IMR-90 (cell line): ENCODE results near the gene PRLR. TPM values are rescaled to one million over a fixed set of nuclear protein-coding genes. Genes with fewer than 3 reads are reported as not detected.
A peak's percentile ranks its signal among the peaks of the same experiment; 100 is the strongest.

Experiments
- ATAC-seq: fragments of 200-7000 bp; cut with Tn5 transposase; 2 replicates; pipeline ENCODE4 v1.9.1; 2020; ENCODE audit warnings: low read depth, mild to moderate bottlenecking, moderate library complexity
- BruUV-seq: library from RNA; stranded (reverse); fragments of 400-500 nt; replicated peaks from 2 replicates; lab custom pipeline; 2021; lab: Mats Ljungman, UMichigan
- CTCF ChIA-PET: fragments of 300-600 bp; formaldehyde crosslinking; extraction: SDS; loops from one replicate; lab custom pipeline; 2021; ENCODE audit warnings: antibody characterized with exemption; lab: Yijun Ruan, JAX
- POLR2A ChIA-PET: fragments of 300-600 bp; sonication (Branson Sonifier 250); formaldehyde crosslinking; loops from one replicate; lab custom pipeline; 2022; ENCODE audit warnings: antibody characterized with exemption; ENCODE audit not compliant: unreplicated experiment; lab: Charles Lee
- DNase-seq: peaks from one replicate; pipeline ENCODE4 v3.0.0; 2013
- H2AFZ ChIP-seq: replicated peaks from 2 replicates; pipeline ENCODE3; 2013; ENCODE audit warnings: low read length, mild to moderate bottlenecking; ENCODE audit not compliant: poor library complexity
- H2AK5ac ChIP-seq: 2 replicates; pipeline ENCODE4 v1.6.1; 2013; ENCODE audit warnings: low read depth, low read length, inconsistent platforms
- H2AK9ac ChIP-seq: replicated peaks from 2 replicates; pipeline ENCODE3; 2013; ENCODE audit warnings: mild to moderate bottlenecking, low read depth, low read length, moderate library complexity; ENCODE audit not compliant: poor library complexity
- H2BK120ac ChIP-seq: 2 replicates; pipeline ENCODE4 v1.6.1; 2013; ENCODE audit warnings: low read depth, low read length, inconsistent platforms
- H2BK15ac ChIP-seq: 3 replicates; pipeline ENCODE4 v1.6.1; 2013; ENCODE audit warnings: low read depth, low read length, inconsistent platforms
- H2BK20ac ChIP-seq: 2 replicates; pipeline ENCODE4 v1.6.1; 2013; ENCODE audit warnings: low read depth, mild to moderate bottlenecking, inconsistent platforms, low read length, moderate library complexity
- H2BK5ac ChIP-seq: 2 replicates; pipeline ENCODE4 v1.6.1; 2013; ENCODE audit warnings: mild to moderate bottlenecking, low read depth, low read length, inconsistent platforms; ENCODE audit not compliant: poor library complexity, severe bottlenecking
- H3K14ac ChIP-seq: replicated peaks from 2 replicates; pipeline ENCODE4 v1.6.1; 2013; ENCODE audit warnings: low read depth, low read length, inconsistent platforms
- H3K18ac ChIP-seq: 2 replicates; pipeline ENCODE4 v1.6.1; 2013; ENCODE audit warnings: low read depth, low read length, control low read depth
- H3K23ac ChIP-seq: 2 replicates; pipeline ENCODE4 v1.6.1; 2013; ENCODE audit warnings: low read depth, low read length, inconsistent platforms
- H3K27ac ChIP-seq: 2 replicates; pipeline ENCODE4 v1.5.1; 2013; ENCODE audit warnings: mild to moderate bottlenecking, control low read depth, low read length; ENCODE audit not compliant: insufficient read depth
- H3K27me3 ChIP-seq: 2 replicates; pipeline ENCODE4 v1.6.1; 2013; ENCODE audit warnings: low read length; ENCODE audit not compliant: control insufficient read depth, insufficient read depth
- H3K36me3 ChIP-seq: 2 replicates; pipeline ENCODE4 v1.6.1; 2013; ENCODE audit warnings: low read length, mixed read lengths; ENCODE audit not compliant: control insufficient read depth, insufficient read depth
- H3K4ac ChIP-seq: 2 replicates; pipeline ENCODE4 v1.6.1; 2013; ENCODE audit warnings: low read depth, low read length, inconsistent platforms
- H3K4me1 ChIP-seq: 2 replicates; pipeline ENCODE4 v1.6.1; 2013; ENCODE audit warnings: low read length, mixed read lengths; ENCODE audit not compliant: control insufficient read depth, insufficient read depth
- H3K4me2 ChIP-seq: 2 replicates; pipeline ENCODE4 v1.6.1; 2013; ENCODE audit warnings: low read depth, mild to moderate bottlenecking, control low read depth, low read length, moderate library complexity
- H3K4me3 ChIP-seq: 2 replicates; pipeline ENCODE4 v1.5.1; 2013; ENCODE audit warnings: low read depth, mild to moderate bottlenecking, control low read depth, low read length, moderate library complexity; ENCODE audit not compliant: insufficient read depth
- H3K56ac ChIP-seq: 2 replicates; pipeline ENCODE4 v1.6.1; 2013; ENCODE audit warnings: low read length, inconsistent platforms; ENCODE audit not compliant: insufficient read depth; ENCODE audit errors: extremely low read depth
- H3K79me1 ChIP-seq, 2 experiments: 2 replicates each; pipeline ENCODE4 v1.6.1; 2013; ENCODE audit warnings: low read length in 2 of 2, inconsistent platforms in 1 of 2, low read depth in 1 of 2
- H3K9ac ChIP-seq: 2 replicates; pipeline ENCODE4 v1.6.1; 2013; ENCODE audit warnings: low read depth, low read length, control low read depth
- H3K9me1 ChIP-seq: 2 replicates; pipeline ENCODE4 v1.6.1; 2013; ENCODE audit warnings: low read length, inconsistent platforms; ENCODE audit not compliant: insufficient read depth
- H3K9me3 ChIP-seq: 2 replicates; pipeline ENCODE4 v1.6.1; 2013; ENCODE audit warnings: low read length; ENCODE audit not compliant: control insufficient read depth, insufficient read depth
- H4K20me1 ChIP-seq: 2 replicates; pipeline ENCODE4 v1.6.1; 2013; ENCODE audit warnings: low read length, inconsistent platforms; ENCODE audit not compliant: insufficient read depth
- H4K5ac ChIP-seq: 2 replicates; pipeline ENCODE4 v1.6.1; 2013; ENCODE audit warnings: mild to moderate bottlenecking, low read depth, low read length, control low read depth
- H4K8ac ChIP-seq, 2 experiments: 2 replicates each; pipeline ENCODE4 v1.6.1; 2013; ENCODE audit warnings: low read depth in 2 of 2, low read length in 2 of 2, control low read depth in 1 of 2, inconsistent platforms in 1 of 2
- H4K91ac ChIP-seq: 2 replicates; pipeline ENCODE4 v1.6.1; 2013; ENCODE audit warnings: low read depth, low read length, inconsistent platforms; ENCODE audit not compliant: insufficient read depth
- CEBPB ChIP-seq: IDR thresholded peaks from 2 replicates; pipeline ENCODE4 v1.6.1; 2012; ENCODE audit warnings: low read depth, low read length, improper control_type of control experiment
- CTCF ChIP-seq: conservative IDR thresholded peaks from 2 replicates; pipeline ENCODE4 v1.5.1; 2012; ENCODE audit warnings: mild to moderate bottlenecking, low read depth, low read length, improper control_type of control experiment
- ELK1 ChIP-seq: fragments of 150-350 bp; IDR thresholded peaks from 2 replicates; pipeline ENCODE4 v1.6.1; 2016; ENCODE audit warnings: low read depth, mild to moderate bottlenecking, low read length, moderate library complexity, borderline replicate concordance
- FOS ChIP-seq: fragments of 150-350 bp; IDR thresholded peaks from 2 replicates; pipeline ENCODE4 v1.6.1; 2016; ENCODE audit warnings: low read depth, low read length
- MAFK ChIP-seq: IDR thresholded peaks from 2 replicates; pipeline ENCODE4 v1.6.1; 2012; ENCODE audit warnings: low read depth, low read length, improper control_type of control experiment
- MXI1 ChIP-seq: IDR thresholded peaks from 2 replicates; pipeline ENCODE4 v1.6.1; 2012; ENCODE audit warnings: low read depth, mild to moderate bottlenecking, low read length, moderate library complexity, borderline replicate concordance
- NFE2L2 ChIP-seq: fragments of 150-350 bp; IDR thresholded peaks from 2 replicates; pipeline ENCODE4 v1.6.1; 2016; ENCODE audit warnings: low read depth, mild to moderate bottlenecking, low read length
- POLR2A ChIP-seq: IDR thresholded peaks from 2 replicates; pipeline ENCODE4 v1.6.1; 2012; ENCODE audit warnings: mild to moderate bottlenecking, low read depth, low read length
- RAD21 ChIP-seq: IDR thresholded peaks from 2 replicates; pipeline ENCODE4 v1.6.1; 2012; ENCODE audit warnings: low read length, improper control_type of control experiment
- SMC3 ChIP-seq: fragments of 150-350 bp; IDR thresholded peaks from 2 replicates; pipeline ENCODE4 v1.6.1; 2016; ENCODE audit warnings: low read depth, mild to moderate bottlenecking, antibody characterized with exemption, low read length, moderate library complexity
- USF2 ChIP-seq: fragments of 150-350 bp; IDR thresholded peaks from 2 replicates; pipeline ENCODE4 v1.6.1; 2017; ENCODE audit warnings: mild to moderate bottlenecking, antibody characterized with exemption, low read length, low read depth
- WGBS, 2 experiments: methylation state at CpG; one replicate each; pipeline versions ENCODE4 v1.1.5 to v1.1.7; 2013; ENCODE audit warnings: missing lambda C conversion rate in 2 of 2; ENCODE audit not compliant: insufficient read length in 1 of 2; ENCODE audit errors: extremely low coverage in 2 of 2; 5-methylcytosine and 5-hydroxymethylcytosine counted together
- dilution Hi-C: fragments of 300-500 bp; cut with HindIII; formaldehyde crosslinking; loops from one replicate; pipeline ENCODE4 v1.14.3; 2018; ENCODE audit warnings: low sequenced_read_pairs; ENCODE audit not compliant: unreplicated experiment
- in situ Hi-C: fragments of 300-500 bp; cut with MboI; formaldehyde crosslinking; loops from 3 replicates; pipeline ENCODE4 v1.14.3; 2019; ENCODE audit warnings: low sequenced_read_pairs, inconsistent platforms, mixed read lengths
- intact Hi-C: fragments of 100-400 bp; cut with micrococcal nuclease; formaldehyde crosslinking; loops from 2 replicates; pipeline ENCODE4 v1.10.0; 2022
- polyA plus RNA-seq, 3 experiments: library from polyadenylated mRNA; depleted of rRNA; stranded (reverse); fragments of >200 nt; gene quantifications; 2 replicates each; pipeline ENCODE4 v1.2.3, GENCODE V29; 2012; ENCODE audit warnings: low replicate concordance in 1 of 3
- total RNA-seq: library from RNA; depleted of rRNA; stranded (reverse); fragments of >200 nt; gene quantifications from 2 replicates; pipeline ENCODE4 v1.2.3, GENCODE V29; 2012

The PRLR gene
- total and polyA plus RNA-seq, 2 of the 4 experiments (the other 2 are of a cell fraction) = 0.24 to 0.54 TPM

GRCh38 chr5:35135239-35135700, 95.0 kb downstream of the PRLR start:
- CTCF ChIA-PET = no interaction called here

More at GRCh38 chr5:35135239-35135700, 95.0 kb downstream of the PRLR start:
- no peak for ATAC-seq
- Histone ChIP-seq H3K27ac (no peak overlapping the region), H3K18ac (no peak overlapping the region), H3K9me1 (no peaks in the 10 kb centered on the region), H4K91ac (peak overlapping the region; percentile 47; the same call in 1 of the 2 replicates), H3K14ac (no peak overlapping the region; the same call in 1 of the 2 replicates), H3K23ac (no peak overlapping the region), H3K27me3 (no peaks in the 10 kb centered on the region), H3K9ac (no peak overlapping the region), H3K56ac (no peak overlapping the region), H3K4me1 (peaks cover 7% of the 10 kb centered on the region), H4K20me1 (no peaks in the 10 kb centered on the region), H3K4me3 (no peak overlapping the region), H2BK120ac (peak overlapping the region; percentile 68; the same call in 1 of the 2 replicates), H2AK9ac (no peak overlapping the region), H4K5ac (no peak overlapping the region), H2AFZ (no peak overlapping the region), H3K9me3 (no peaks in the 10 kb centered on the region), H3K4ac (peak overlapping the region; percentile 38), H3K4me2 (no peak overlapping the region), H4K8ac (no peak overlapping the region; a peak in 1 of 4 replicates), H2BK15ac (peak overlapping the region; percentile 1; the same call in 1 of the 3 replicates), H2AK5ac (peak overlapping the region; percentile 46), H2BK5ac (no peak overlapping the region), H3K79me1 (no peaks in the 10 kb centered on the region), H2BK20ac (peak overlapping the region; percentile 46), H3K36me3 (no peaks in the 10 kb centered on the region)
- no peak for DNase-seq
- dilution Hi-C loops = no loop called here
- intact Hi-C loops = no loop called here
- in situ Hi-C loops = no loop called here
- no peak for TF ChIP-seq MXI1
- TF ChIP-seq ELK1 = no peak
- no peak for TF ChIP-seq POLR2A
- no peak for TF ChIP-seq RAD21
- TF ChIP-seq CTCF = no peak
- TF ChIP-seq MAFK = no peak
- TF ChIP-seq FOS = no peak
- TF ChIP-seq NFE2L2 = no peak
- no peak for TF ChIP-seq USF2
- TF ChIP-seq SMC3 = no peak
- TF ChIP-seq CEBPB = no peak
- WGBS, 2 experiments = no CpG with 5 or more reads among the region's 9 CpGs
- BruUV-seq = no TSS peak
- POLR2A ChIA-PET = no interaction called here
